Stimulated activated effector memory CD8-positive, alpha-beta T cell treated with anti-CD3 and anti-CD28 coated beads, Interleukin-12 subunit alpha, Interleukin-12 subunit beta, amount 100 ng/mL, for 72 hours (primary cell): ENCODE results near the gene NFE2.
"Not testable (repeated sequence)": the region's sequence is repeated elsewhere in the genome, so short reads cannot be mapped to it uniquely, and the experiment has no call there.

Experiments
- ATAC-seq: fragments of 150-1000 bp; cut with Tn5 transposase; 2 replicates; pipeline ENCODE4 v1.10.0; 2021
- DNase-seq, 2 donors: peaks; one replicate each; pipeline ENCODE4 v3.0.0; 2021 to 2022; ENCODE audit warnings: low spot score in 2 of 2
- H3K27ac Mint-ChIP-seq: one replicate; pipeline ENCODE4 v1.8.0; 2022; ENCODE audit warnings: mild to moderate bottlenecking, mixed read lengths
- H3K36me3 Mint-ChIP-seq: one replicate; pipeline ENCODE4 v1.8.0; 2022; ENCODE audit warnings: mild to moderate bottlenecking, mixed read lengths
- H3K4me1 Mint-ChIP-seq: one replicate; pipeline ENCODE4 v1.8.0; 2022; ENCODE audit warnings: mixed read lengths
- H3K4me3 Mint-ChIP-seq: one replicate; pipeline ENCODE4 v1.8.0; 2022; ENCODE audit warnings: mild to moderate bottlenecking, mixed read lengths
- H3K9me3 Mint-ChIP-seq: one replicate; pipeline ENCODE4 v1.8.0; 2022; ENCODE audit warnings: mixed read lengths

The NFE2 gene

GRCh38 chr12:54325442-54326109 lies 24.8 kb upstream of the NFE2 start:
- H3K36me3 Mint-ChIP-seq, result peaks cover 22% of the 10 kb centered on the region
- peak overlapping the region; percentile 95 for H3K4me3 Mint-ChIP-seq
- peaks cover 42% of the 10 kb centered on the region for H3K4me1 Mint-ChIP-seq
- ATAC-seq, DNase-seq, H3K9me3 Mint-ChIP-seq: not testable (repeated sequence)
- peak overlapping the region; percentile 98 for H3K27ac Mint-ChIP-seq

DNA sequence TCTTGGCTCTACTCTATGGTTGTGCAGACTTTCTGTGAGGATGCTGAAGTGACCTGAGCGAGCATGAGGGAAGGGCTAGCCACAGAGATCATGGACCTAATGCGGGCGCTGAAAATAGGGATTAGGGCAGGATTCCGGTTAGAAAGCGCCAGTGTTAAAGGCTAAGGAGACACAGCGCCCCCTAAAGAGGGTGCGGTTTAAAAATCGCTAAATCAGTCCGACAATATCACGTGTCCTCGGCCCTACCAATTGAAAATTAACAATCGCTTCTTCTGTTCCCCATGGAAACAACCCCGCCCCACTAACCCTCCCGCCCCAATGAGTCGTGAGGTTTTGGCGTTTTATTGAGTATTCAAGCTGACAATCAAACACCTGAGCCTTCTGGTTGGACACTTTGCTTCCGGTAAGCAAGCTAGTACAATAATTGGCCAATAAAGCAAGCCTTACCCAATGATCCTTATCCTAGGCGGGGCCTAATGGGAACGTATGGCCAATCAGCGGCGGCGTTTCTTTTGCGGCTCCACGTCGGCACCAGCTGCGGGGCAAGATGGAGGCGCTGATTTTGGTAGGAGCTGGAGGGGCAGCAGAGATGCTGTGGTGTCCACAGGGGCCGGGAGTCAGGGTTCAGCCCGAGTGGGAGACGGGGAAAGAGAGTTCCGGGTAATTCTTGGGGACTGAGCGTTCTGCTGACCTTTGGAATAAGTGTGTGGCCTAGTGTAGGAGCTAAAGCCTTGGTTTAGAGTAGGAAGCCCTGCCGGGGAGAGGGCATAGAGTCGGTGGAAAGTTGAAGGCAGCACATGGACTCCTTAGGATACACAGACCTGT lies 24.0 kb upstream of the NFE2 start, which contains the start of gene COPZ1:
TSS of gene COPZ1 (plus strand) at position 515 of the 825 bp plus-strand sequence. CDS start at position 548, 33 bp downstream.
- Mint-ChIP-seq H3K4me1 (peaks cover 35% of the 10 kb centered on the region), H3K9me3 (no peaks in the 10 kb centered on the region), H3K36me3 (peaks cover 22% of the 10 kb centered on the region), H3K27ac (peak within 1 kb of the TSS; percentile 98), H3K4me3 (peak within 1 kb of the TSS; percentile 95)
- ATAC-seq, result peak; percentile 98
- DNase-seq, result peak; percentile 74 to 94

DNA sequence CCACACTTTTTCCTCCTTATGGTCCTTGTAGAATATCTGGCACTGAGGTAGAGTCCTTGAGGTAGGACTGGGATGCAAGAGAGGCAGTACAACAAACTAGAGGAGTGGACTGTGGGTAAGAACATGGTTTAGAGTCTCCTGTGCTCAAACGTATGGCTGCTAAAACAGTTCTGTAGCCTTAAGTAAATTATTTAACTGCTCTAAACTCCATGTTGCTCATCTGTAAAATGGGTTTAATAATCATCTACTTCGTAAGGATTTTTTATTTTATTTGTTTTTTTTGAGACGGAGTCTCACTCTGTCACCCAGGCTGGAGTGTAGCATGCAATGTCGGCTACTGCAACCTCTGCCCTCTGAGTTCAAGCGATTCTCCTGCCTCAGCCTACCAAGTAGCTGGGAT lies 20.5 kb upstream of the NFE2 start:
- DNase-seq (no peak), ATAC-seq (no peak)
- Mint-ChIP-seq H3K27ac (no peak overlapping the region), H3K4me1 (peaks cover 12% of the 10 kb centered on the region), H3K4me3 (no peak overlapping the region), H3K36me3 (peaks cover 13% of the 10 kb centered on the region), H3K9me3 (no peaks in the 10 kb centered on the region)

DNA sequence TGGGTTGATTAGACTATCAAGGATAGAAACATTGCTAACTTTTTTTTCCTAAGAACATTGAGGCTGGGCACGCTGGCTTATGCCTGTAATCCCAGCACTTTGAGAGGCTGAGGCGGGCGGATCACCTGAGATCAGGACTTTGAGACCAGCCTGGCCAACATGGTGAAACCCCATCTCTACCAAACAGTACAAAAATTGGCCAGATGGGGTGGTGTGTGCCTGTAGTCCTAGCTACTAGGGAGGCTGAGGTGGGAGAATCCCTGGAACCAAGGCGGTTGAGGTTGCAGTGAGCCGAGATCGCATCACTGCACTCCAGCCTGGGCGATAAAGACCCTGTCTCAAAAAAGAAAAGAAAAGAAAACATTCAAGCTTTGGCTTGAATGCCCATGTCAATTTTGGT lies 11.5 kb upstream of the NFE2 start:
- not testable (repeated sequence) for ATAC-seq, H3K4me1 Mint-ChIP-seq, DNase-seq, H3K36me3 Mint-ChIP-seq, H3K9me3 Mint-ChIP-seq, H3K27ac Mint-ChIP-seq, H3K4me3 Mint-ChIP-seq

DNA sequence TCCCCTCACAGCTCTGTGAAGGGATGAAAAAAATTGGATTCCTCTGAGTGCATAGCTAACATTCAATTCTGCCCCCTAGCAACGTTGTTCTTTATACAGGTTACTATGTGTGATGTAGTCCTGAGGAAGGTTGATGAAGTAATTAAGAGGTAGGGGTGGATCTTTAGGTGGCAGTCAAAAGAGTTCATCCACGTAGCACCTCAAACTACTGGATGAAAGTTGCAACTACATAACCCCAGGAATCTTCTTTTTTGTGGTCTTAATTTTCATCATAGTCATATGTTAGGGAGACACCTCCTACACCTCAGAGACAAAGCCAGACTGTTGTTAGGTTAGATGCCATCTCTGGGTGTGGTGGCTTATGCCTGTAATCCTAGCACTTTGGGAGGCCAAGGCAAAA lies 10.2 kb upstream of the NFE2 start:
- Mint-ChIP-seq H3K27ac (no peak overlapping the region), H3K4me1 (peaks cover 14% of the 10 kb centered on the region), H3K36me3 (no peaks in the 10 kb centered on the region), H3K4me3 (no peak overlapping the region), H3K9me3 (no peaks in the 10 kb centered on the region)
- ATAC-seq (no peak), DNase-seq (no peak)

DNA sequence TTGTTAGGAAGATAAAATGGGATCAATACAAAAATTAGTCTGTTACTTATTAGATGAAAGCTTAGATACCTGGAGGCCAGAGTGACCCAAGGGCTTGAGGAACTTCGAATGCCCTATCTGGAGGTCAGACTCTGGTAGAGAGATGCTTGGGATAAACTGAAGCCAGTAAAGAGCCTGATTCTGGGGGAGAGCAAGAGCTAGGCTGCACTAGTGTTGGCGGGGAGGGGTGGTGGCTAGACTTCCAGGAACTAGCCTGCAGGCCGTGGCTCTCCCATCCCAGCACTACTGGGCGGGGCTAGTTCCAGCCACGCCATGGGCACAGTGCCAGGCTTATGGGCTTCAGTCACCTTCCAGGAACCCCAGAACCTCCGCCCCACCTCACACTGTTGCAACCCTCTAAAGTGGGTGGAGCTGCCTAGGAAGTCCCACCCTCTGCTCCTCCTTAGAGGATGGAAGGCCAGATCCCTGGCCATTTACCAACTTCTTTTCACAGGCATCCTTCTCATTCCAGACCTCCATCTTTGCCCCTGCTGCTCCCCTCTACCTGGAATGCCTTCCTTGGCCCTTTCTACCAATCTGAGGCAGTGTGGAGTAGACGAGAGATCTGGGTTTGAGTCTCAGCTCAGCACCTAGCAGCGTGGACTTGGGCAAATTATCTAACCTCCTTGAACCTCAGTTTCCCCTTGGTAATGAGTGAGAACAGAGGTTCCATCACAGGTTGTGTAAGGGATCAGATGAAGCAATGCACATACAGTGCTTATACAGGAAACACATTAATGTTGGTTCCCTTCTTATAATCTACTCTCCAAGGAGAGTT lies 6.3 kb upstream of the NFE2 start:
- Mint-ChIP-seq H3K9me3 (no peaks in the 10 kb centered on the region), H3K4me1 (peaks cover 38% of the 10 kb centered on the region), H3K36me3 (no peaks in the 10 kb centered on the region), H3K27ac (peak overlapping the region; percentile 80), H3K4me3 (peak overlapping the region; percentile 3)
- ATAC-seq (peak; percentile 83), DNase-seq (peak in 1 of 2 donors; percentile 69)

- Mint-ChIP-seq H3K9me3 (no peaks in the 10 kb centered on the region), H3K4me1 (peaks cover 63% of the 10 kb centered on the region), H3K27ac (no peak overlapping the region), H3K36me3 (no peaks in the 10 kb centered on the region), H3K4me3 (peak overlapping the region; percentile 13)
- ATAC-seq, result peak; percentile 60
- no peak for DNase-seq
Measured at GRCh38 chr12:54304187-54304810, 3.5 kb upstream of the NFE2 start.

DNA sequence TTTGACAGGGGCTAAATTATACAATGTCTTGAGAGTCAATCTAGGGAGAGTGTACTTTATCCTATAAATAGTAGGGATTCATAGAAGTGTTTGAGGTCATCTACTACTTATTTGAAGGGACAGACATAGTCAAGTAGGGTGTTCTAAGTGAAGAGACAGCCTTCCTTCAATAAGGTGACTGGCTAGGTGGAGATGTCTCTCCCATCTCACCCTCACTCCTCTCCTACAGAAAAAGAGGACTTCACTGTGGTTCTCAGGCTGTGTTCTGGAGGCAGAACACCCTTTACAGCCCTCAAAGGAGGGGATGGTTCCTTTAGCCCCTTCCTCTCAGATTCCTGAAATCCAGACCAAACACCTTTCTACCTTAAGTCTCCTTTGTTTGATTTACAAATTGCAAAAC lies 2.8 kb upstream of the NFE2 start:
- H3K36me3 Mint-ChIP-seq, result no peaks in the 10 kb centered on the region
- ATAC-seq (no peak), DNase-seq (no peak)
- H3K4me3 Mint-ChIP-seq, result no peak overlapping the region
- H3K4me1 Mint-ChIP-seq, result peaks cover 63% of the 10 kb centered on the region
- no peaks in the 10 kb centered on the region for H3K9me3 Mint-ChIP-seq
- H3K27ac Mint-ChIP-seq, result no peak overlapping the region

DNA sequence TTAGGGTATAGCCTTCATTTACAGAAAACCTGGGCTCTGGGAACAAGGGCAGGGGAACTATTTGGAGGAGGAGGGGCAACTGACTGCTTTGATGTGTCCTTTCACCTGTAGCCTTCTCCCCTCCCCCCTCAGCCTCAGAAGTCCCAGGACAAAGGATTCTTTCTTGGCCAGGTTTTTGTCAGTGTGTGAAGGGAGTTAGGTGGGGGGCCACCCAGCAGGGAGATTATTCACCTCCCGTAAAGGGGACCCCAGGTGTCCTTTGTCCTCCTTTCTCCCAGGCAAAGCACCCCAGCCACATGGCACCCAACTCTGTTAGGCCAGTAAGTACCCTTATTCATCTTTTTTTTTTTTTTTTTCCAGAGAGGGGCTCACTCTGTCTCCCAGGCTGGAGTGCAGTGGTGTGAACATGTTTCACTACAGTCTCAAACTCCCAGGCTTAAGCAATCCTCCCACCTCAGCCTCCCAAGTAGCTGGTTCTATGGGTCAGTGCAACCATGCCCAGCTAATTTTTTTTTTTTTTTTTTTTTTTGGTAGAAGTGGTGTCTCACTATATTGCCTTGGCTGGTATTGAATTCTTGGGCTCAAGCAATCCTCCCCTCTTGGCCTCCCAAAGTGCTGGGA lies 723 bp upstream of the NFE2 start:
- ATAC-seq, result no peak
- H3K27ac Mint-ChIP-seq, result no peak overlapping the region
- H3K4me1 Mint-ChIP-seq, result peaks cover 54% of the 10 kb centered on the region
- DNase-seq, result no peak
- H3K4me3 Mint-ChIP-seq, result peak overlapping the region; percentile 45
- no peaks in the 10 kb centered on the region for H3K9me3 Mint-ChIP-seq
- H3K36me3 Mint-ChIP-seq, result no peaks in the 10 kb centered on the region

- Mint-ChIP-seq H3K9me3 (no peaks in the 10 kb centered on the region), H3K36me3 (no peaks in the 10 kb centered on the region), H3K27ac (no peak overlapping the region), H3K4me1 (peaks cover 54% of the 10 kb centered on the region), H3K4me3 (peak overlapping the region; percentile 45)
- DNase-seq (no peak), ATAC-seq (no peak)
Measured at GRCh38 chr12:54300225-54300731, 537 bp downstream of the NFE2 start.

- ATAC-seq (no peak), DNase-seq (no peak)
- peaks cover 53% of the 10 kb centered on the region for H3K4me1 Mint-ChIP-seq
- no peaks in the 10 kb centered on the region for H3K9me3 Mint-ChIP-seq
- peak overlapping the region; percentile 30 for H3K27ac Mint-ChIP-seq
- peak overlapping the region; percentile 45 for H3K4me3 Mint-ChIP-seq
- H3K36me3 Mint-ChIP-seq, result no peaks in the 10 kb centered on the region
Measured at GRCh38 chr12:54299515-54300224, 1.1 kb downstream of the NFE2 start.

DNA sequence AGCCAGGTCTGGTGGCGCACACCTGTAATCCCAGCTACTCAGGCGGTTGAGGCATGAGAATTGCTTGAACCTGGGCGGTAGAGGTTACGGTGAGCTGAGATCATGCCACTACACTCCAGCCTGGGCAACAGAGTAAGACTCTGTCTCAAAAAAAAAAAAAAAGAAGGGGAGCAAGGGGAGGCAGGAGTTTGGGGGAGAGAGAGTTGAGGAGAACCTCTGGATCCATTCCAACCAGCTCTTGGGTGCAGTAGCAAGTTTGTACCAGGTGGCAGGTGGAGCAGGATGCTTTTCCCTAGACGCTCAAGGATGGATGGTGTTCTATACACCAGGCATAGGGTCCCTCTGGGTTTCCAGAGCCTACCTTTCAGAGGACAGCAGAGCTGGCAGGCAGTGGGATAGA lies 1.9 kb downstream of the NFE2 start:
- Mint-ChIP-seq H3K9me3 (no peaks in the 10 kb centered on the region), H3K4me3 (no peak overlapping the region), H3K4me1 (peaks cover 45% of the 10 kb centered on the region), H3K27ac (no peak overlapping the region), H3K36me3 (no peaks in the 10 kb centered on the region)
- ATAC-seq (no peak), DNase-seq (no peak)

GRCh38 chr12:54296393-54297099 lies 4.3 kb downstream of the NFE2 start:
- peaks cover 29% of the 10 kb centered on the region for H3K4me1 Mint-ChIP-seq
- DNase-seq (no peak), ATAC-seq (no peak)
- H3K9me3 Mint-ChIP-seq, result no peaks in the 10 kb centered on the region
- H3K27ac Mint-ChIP-seq, result no peak overlapping the region
- no peak overlapping the region for H3K4me3 Mint-ChIP-seq
- no peaks in the 10 kb centered on the region for H3K36me3 Mint-ChIP-seq
